NCI-H345 treated with DMSO at 0.1 percent for 48 hours (cell line): ENCODE measurements around the gene ADGB.

ENCODE experiments used
- DNase-seq: peaks from one replicate; lab custom pipeline; 2025; ENCODE audit not compliant: unreplicated experiment; lab: John Stamatoyannopoulos, UW

ADGB gene

DNA sequence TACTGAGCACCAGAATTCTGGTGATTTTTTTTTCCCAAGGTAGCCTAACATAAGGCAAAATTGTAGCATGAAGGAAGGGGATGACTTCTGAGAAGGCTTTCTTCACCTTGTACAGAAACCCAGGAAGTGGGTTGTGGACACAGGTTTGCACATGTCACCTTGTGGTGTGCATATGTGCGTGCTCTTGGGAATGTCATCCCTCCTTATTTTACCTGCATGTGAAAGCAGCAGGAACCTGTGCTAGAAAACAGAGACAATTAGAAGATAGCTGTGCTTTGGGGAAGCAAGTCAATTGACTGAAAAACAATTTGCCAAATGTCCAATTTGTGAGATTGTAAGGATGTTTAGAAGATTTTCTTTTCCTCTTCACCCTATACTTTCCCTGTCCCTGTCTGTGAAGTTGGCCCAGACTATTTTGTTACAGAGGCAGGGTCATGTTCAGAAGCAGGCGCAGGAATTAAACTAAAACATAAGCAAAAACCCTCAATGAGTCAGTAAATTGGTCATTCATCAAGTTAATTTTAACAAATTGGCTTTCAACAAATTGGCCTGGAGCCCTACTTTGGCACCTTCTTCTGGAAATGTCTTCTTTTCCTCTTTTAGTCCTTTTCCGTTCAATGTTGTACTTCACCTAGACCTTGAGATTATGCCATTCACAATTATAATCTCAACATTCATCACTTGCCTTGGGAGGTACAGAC lies 261.2 kb downstream of the ADGB start:
- DNase-seq, result no peak

DNA sequence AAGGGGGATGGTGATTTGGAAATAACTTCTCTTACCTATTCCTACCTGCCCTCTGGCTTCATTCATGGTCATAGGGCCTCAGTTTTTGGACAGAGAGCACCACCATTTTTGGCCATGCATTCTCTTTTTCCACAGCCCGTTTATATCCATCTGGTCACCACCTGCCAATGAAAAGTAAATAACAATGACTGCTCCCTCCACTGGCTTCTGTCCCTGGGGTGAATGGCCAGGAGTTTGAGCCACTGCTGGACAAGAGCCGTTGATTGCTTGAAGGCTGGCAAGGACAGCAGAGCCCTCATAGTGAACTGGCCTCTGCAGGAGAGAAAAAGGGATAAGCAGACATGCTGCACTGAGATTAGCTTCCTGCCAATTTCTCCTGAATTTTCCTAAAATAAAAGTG lies 261.8 kb downstream of the ADGB start:
- DNase-seq, result no peak

DNA sequence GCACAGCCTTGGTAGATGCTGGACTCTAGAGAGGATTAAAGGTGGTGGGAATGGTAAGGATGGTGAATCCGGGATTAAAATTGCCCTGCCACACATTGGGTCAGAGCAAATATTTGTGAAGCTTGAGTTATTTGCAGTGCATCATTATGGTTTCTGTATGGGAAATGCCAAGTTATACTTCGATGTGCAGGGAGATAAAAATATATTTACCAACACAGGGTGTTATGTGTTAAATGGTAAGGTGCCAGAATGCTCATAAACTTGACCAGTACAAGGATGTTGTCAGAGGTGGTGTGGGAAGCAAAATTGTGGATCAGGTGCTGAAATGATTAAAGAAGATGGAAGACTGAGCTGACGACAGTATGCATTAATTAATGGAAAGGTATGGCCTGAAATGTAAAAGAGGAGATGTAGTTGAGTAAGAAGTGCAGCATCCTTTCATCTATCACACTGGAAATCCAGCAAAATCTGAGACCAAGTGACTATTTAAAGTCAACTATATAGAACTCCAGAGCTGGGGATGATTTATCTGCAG lies 262.3 kb downstream of the ADGB start:
- no peak for DNase-seq

DNA sequence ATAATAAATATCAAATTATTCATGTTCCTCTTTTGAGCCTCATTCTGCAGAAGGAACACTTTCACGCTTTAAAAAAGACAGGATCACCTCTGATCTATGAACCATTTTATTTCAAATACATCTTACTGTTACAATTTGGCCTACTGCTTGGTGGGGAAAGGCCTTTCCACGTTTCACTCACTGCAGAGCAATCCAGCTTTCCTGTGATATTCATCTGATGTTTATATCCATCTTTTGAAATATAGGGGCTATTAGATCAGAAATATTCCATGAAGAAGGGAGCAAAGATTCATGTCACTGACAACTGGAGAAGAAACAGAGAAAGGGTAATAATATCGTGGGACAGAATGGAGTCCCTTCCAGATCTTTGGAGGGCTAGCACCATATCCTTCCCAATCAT lies 262.9 kb downstream of the ADGB start:
- no peak for DNase-seq

DNA sequence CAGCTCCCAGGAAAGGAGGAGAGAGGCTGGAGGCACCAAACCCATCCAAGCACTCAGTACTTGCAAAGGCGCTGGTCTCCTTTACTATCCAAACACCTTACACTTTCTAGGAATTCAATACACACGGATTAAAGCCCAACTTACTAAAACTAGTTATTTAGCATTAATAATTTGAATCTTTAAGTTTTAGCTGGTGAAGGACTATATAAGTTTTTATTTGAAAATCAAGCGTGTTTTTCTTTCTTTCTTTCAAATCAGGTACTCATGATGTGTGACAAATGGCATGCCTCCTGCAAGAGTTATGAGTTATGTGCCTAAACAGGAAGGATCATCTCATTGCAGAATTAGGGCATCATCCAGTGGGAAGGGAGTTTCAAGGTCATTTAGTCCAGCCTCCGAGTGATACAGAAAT lies 263.7 kb downstream of the ADGB start:
- no peak for DNase-seq

DNA sequence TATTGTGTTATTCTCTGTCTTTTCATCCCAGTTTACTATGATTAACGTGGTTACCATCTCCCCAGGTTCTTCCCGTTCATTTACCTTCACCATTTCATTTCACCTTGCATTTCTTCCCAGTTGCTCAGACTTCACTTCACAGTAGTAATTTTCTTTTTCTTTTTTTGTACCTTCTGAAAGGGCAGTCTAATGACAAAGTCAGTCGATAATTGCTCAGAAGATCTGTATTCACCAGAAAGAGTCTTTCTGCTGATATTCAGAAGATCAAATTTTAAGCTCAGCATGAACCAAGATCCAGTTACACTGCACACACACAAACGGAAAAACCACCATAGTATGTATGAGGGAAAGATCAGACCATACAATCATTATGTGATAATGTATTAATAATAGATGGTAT lies 265.5 kb downstream of the ADGB start:
- DNase-seq, result no peak

DNA sequence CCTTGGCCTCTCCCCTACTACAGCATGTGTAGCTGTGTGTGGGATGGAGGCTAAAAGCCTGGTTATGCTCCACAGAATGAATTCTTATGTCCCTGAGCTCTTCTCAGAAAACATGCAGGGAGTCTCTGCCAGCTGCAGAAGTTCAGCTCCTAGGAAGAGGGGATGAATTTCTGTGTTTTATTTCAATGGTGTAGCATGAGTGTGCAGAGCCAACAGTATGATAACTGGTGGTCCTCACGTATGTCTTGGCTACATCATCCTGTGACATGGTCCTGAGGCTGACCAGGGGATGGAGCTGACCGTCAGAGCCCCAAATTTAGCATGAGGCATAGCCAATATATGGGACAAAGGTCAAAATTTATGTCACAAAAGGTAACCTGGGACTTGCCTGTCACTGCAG lies 266.1 kb downstream of the ADGB start:
- DNase-seq, result no peak
